ENCODE measurements around the gene VPS52.

DNA sequence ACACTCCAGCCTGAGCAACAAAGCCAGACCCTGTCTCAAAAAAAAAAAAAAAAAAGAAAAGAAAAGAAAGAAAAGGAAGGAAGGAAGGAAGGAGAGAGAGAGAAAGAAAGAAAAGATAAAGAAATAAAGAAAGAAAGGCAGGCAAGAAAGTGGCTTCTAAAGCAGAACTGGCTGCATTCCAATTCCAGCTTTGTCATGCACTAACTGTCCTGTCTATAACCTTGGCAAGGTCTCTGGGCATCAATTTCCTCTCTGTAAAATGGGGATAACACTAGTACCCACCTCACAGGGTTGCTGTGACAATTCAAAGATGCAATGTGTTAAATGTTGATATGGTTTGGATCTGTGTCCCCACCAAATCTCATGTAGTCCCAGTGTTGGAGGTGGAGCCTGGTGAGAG lies 35.3 kb downstream of the VPS52 start:
- TF ChIP-seq SUZ12 (IDR thresholded peaks at IDR 0.05) (no peak), LEF1 (IDR thresholded peaks at IDR 0.05; ENCODE audit: borderline replicate concordance) (no peak), NFRKB (IDR thresholded peaks at IDR 0.05) (no peak), ARNT (IDR thresholded peaks at IDR 0.05) (no peak), L3MBTL2 (conservative IDR thresholded peaks at IDR 0.05) (no peak), FOXM1 (IDR thresholded peaks at IDR 0.05; ENCODE audit: borderline replicate concordance) (no peak), ZNF384 (IDR thresholded peaks at IDR 0.05) (no peak), TARDBP (IDR thresholded peaks at IDR 0.05) (no peak)
- TF ChIP-seq, protein P1, sequence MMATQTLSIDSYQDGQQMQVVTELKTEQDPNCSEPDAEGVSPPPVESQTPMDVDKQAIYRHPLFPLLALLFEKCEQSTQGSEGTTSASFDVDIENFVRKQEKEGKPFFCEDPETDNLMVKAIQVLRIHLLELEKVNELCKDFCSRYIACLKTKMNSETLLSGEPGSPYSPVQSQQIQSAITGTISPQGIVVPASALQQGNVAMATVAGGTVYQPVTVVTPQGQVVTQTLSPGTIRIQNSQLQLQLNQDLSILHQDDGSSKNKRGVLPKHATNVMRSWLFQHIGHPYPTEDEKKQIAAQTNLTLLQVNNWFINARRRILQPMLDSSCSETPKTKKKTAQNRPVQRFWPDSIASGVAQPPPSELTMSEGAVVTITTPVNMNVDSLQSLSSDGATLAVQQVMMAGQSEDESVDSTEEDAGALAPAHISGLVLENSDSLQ (IDR thresholded peaks at IDR 0.05): no peak
